Stimulated activated CD8-positive, alpha-beta memory T cell treated with anti-CD3 and anti-CD28 coated beads, Interleukin-7, amount 100 ng/mL, for 24 hours (primary cell): ENCODE data around the gene SPHK1.

Experiments
- DNase-seq: peaks from one replicate; pipeline ENCODE4 v3.0.0-alpha.2; 2020; ENCODE audit warnings: low read depth

SPHK1 gene

DNA sequence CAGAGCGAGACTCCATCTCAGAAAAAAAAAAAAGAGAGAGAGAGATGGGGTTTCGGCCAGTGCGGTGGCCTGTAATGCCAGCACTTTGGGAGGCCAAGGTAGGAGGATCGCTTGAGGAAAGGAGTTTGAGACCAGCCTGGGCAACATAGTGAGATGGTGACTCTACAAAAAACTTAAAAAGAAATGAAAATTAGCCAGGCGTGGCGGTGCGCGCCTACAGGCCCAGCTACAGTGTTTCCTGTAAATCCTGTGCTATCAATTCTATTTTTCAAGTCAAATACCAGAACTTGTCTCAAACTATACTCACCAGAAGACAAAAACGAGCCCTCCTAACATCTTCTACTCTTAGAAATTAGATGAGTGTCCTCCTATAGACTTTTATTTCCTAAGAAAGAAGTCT, 49.3 kb downstream of the SPHK1 start:
- no peak for DNase-seq

DNA sequence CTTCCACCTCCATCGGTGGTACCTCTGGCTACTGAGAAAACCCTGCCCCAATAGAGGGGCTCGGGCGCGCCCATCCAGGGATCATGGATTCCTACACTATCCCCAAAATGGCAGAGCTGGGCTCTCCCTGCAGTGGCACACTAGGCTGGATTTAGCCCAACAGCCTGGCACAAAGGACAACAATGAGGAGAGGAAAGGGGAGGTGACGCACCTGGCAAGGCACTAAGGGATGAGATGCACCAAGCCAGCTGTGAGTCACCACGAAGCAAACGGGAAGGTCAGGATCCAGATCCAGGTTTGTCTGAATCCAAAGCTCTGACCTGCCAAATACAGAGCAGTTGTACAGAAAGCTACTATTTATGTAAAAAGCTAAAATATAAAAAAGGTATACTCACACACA, 50.5 kb downstream of the SPHK1 start:
- no peak for DNase-seq

DNA sequence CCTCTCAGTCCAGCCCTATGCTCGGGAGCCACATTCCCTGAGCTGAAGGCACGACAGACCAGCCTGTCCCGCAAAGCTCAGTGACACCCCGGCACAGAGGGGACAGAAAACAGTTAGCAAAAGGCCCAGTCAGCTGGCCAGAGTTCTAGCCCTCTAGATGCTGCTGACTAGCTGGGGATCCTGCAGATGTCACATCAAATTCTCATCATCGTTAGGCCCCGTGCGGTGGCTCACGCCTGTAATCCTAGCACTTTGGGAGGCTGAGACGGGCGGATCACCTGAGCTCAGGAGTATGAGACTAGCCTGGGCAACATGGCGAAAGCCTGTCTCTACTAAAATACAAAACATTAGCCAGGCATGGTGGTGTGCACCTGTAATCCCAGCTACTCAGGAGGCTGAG, 51.3 kb downstream of the SPHK1 start:
- no peak for DNase-seq
